SKM-1 treated with dmso at 0.1 percent for 144 hours (cell line): ENCODE measurements around the gene OR52I1.

ENCODE experiments used
- DNase-seq: peaks from one replicate; lab custom pipeline; 2025; ENCODE audit not compliant: unreplicated experiment; lab: John Stamatoyannopoulos, UW

Gene OR52I1

DNA sequence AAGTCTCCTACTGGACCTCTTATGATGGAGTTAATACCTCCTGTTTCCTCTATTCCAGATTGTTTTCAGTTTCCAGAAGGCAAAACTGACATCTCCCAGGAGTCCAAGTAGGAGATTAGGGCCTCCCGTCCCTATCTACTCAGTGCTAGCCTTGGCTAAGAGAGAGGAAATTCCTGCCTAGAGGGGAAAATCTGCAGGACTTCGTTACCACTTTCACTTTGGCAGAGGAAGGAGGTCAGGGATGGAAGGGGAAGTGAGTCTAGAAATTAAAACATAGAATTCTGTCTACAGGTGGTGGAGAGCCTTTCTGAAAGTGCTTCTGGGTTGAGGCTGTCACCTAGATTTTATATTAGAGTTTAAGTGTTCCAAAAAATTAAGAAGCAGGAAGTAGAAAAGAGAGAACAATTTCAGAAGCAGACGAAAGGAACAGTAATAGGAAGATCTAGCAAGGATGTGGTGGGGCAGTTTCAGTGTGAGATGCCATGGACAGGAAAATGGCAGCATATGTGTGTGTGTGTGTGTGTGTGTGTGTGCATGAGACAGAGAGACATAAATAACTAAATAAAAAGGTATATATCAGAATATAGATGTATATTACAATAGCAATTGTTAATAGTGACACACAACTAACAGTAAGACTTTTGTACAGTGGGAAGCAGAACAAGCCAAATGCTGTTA is 16.6 kb downstream of the OR52I1 start:
- no peak for DNase-seq

DNA sequence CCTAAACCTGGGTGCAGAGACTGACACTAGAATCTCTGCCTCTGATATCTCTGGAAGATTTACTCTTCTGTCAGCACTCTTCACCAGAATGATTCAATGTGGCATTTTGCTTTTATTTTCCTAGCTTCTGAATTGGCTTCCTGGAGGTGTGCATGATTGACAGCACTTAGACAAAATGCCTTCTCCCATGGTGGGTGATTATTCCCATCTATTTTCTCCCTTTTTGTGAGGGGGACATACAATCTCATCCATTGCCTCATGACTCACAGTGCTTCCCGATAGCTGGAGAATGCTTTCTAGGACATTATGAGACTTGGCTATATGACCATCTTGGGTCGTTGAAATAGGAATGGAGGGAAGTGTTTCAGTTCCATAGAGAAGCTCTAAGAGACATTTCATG is 18.1 kb downstream of the OR52I1 start:
- DNase-seq = no peak

DNA sequence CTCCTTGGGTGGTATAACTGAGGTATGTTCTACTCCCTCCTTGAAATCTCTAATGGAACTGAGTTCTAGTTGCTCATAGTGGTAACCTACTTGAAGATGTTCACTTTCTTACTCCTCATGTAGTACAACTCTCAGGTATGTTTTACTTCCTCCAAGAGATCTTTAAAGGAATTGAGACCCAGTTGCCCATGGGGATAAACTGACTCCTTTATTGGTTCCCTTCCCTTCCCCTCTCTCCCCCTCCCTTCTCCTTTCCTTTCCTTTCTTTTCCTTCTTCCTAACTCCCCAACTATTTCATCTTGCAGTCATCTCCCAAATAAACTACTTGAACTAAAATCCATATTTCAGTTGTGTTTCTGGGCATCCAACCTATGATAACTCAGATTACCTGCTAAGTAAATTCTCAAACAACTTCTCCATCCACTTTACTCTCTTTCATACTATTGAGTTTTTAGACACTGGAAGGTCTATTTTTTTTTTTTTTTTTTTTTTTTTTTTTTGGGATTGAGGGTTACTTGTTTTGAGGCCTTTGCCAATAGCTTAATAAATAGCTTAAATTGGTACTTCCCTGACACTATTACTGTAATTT is 22.1 kb downstream of the OR52I1 start:
- no peak for DNase-seq

DNA sequence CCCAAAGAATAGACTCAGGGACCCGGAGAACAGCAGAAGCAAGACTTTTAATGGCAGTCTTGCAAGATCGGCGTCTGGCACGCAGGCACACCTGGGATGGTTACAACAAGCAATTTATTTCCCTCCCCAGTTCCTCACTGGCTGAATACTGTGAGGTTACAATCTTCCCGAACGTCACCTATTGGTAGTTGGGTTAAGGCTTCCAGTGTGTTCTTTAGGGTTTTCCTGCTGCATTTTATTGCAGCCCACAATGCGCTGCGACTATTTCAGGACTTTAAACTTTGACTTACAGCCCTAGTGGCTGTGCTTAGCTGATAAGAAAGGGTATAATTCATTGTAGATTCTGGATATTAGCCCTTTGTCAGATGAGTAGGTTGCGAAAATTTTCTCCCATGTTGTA is 25.7 kb downstream of the OR52I1 start:
- DNase-seq = no peak

DNA sequence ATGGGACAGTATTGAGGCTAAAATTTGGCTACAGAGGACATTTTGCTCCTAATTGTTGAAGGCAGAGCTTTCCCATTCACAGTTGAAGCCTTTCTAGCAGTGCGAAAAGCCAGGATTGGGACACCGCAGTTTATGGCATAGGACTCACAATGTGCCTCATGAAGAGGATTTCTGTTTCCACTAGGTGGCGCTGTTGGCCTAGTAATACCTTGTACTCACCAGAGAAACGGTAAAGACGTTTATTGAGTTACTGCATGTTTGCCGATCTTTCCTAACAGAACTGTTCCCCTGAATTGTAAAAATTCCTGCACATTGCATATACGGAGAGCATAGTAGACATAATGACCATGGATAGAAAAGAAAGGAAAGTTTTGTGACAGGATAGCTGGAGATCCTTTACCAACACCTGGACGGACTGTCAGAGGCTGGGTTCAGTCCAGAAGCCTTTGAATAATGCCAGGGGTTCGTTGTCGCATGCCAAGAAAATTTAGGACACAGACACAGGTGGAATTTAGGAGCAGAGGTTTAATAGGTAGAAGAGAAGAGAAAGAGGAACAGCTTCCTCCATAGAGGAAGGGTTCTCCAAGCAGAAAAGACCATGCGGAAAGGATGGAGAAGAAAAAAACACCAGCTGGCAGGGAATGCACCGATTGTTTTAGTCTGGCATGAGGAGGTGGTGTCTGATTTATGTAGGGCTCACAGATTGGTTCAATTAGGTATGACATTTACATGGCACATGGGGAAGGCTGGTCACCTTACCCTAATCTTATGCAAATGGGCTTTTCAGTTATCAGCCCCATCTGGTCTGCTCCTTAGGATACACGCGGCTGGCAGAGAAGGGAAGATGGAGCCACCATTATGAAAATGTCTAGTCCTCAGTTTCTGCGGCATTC is 32.6 kb downstream of the OR52I1 start:
- DNase-seq = peak; percentile 55

DNA sequence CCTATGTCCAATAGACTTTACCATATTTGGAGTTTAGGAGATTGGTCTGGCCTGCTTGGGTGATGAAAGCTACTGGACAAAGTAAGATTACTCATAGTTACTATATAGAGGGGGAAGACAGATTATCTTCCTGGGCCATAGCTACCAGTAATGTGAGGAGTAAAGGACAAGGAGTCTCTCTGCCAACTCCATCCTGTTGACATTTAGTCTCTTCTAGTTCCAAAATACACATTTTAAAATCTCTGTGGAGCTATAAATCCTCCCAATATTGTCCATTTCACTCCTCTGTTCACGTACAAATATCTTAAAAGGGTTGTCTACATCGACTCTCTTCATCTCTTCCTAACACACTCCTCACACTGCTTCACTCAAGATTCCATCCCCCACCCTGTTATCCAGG is 42.3 kb downstream of the OR52I1 start:
- DNase-seq = no peak

DNA sequence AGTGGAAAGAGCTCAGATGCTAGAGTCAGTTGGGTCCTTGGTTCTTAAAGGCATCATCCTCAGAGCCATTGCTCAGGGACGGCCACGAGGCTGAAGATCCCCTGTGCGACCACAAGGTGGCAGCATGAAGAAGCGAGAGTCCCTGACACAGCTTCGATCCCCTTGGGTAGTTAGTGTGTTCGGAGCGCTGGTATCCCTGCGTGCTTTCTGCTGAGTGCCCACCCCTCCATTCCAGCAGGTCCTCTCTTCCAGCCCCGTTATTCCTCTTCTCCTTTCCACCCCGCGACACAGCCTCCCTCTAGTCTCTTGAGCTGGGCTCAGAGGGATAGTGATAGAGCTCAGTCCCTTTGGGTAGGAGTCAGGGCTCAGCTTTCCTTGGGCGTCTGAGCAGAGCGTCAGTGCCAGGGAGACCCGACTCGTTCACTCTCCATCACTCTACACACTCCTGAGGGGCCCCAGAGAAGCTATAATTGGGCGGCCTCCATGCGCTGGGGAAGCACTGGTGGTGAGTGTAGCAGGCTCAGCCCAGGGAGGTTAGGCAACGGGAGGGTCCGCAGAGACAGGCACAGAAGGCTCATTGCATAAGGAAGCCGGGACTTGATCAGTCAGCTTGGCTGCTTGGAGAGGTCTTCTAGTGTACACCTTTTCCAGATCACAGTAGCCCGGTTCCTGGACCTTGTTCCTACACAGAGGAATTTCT is 43.3 kb downstream of the OR52I1 start, which contains the start of gene OR51D1:
TSS of gene OR51D1 (plus strand) at position 516 of the 700 bp plus-strand sequence. CDS start 2,314 bp downstream, outside the sequence.
- peak; percentile 41 for DNase-seq

DNA sequence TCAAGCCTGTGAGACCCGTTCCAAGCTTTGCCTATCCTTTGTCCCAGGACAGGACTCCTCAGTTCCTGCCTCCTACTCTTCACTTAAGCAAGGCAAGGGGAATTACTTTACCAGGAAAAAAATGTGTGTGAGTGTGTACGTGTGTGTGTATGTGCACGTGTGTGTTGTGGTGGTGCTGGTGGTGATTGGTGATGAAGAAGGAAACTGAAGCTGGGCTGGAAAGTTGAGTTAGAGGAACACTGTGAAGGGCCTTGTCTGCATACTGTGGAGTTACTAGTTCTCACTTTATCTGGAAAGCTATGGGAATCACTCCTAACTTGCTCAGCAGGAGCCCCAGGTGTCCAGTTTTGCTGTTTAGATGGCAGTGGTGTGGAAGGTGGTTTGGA is 43.8 kb downstream of the OR52I1 start:
- DNase-seq = no peak

DNA sequence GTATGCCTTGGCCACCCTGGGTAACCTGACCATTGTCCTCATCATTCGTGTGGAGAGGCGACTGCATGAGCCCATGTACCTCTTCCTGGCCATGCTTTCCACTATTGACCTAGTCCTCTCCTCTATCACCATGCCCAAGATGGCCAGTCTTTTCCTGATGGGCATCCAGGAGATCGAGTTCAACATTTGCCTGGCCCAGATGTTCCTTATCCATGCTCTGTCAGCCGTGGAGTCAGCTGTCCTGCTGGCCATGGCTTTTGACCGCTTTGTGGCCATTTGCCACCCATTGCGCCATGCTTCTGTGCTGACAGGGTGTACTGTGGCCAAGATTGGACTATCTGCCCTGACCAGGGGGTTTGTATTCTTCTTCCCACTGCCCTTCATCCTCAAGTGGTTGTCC is 46.1 kb downstream of the OR52I1 start:
- no peak for DNase-seq

DNA sequence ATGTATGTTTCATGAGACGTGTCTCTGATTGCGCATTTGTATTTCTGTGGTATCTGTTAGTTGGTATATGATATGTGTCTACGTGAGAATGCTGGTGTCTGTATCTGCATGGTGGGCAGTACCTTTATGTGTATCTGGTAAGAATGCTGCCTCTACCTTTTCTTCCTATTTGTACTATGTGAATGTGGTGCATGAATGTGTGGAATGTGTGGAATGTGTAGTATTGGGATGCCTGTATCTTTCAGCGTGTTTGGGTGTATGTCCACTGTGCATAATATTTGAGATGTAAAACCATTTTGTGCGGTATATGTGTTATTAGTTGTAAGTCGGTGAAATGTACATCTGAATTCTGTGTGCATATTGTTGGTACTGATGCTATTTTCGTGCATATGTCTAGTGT is 47.7 kb downstream of the OR52I1 start:
- DNase-seq = no peak

DNA sequence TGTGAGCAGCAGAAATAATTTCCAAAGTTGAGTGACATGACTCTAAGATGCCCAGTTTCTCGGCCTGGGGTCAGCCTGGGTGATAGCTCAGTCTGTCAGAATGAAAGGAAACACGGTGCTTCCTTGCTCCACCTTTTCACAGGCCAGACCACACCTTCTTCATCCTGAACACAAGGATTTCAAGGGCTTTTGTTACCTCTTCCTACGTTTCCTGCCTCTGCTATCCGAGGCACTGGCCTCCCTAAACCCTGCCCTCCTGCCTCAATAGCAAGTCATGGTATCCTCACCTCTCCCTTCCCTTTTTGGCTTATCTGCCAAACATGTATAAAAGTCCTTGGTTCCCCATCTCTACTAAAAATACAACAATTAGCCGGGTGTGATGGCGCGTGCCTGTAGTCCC is 48.2 kb downstream of the OR52I1 start:
- no peak for DNase-seq

DNA sequence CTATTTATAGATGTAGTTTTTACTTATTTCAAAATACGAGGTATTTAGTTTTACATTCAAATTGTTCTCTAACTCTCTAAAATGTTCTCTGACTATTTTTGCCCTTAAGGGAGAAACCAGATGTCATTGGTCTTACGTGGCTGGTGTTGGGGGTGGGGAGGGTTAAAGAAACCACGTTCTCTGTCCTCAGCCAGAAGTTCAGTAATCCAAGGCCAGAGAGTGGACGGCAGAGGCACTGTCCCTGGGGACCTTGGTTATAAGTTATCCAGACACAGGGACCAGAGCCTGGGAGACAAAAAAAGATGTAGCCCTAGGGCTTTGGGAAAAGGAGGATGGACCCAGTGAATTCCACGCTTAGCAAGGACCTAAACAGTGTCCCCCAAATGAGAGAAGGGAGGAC is 49.2 kb downstream of the OR52I1 start:
- no peak for DNase-seq

DNA sequence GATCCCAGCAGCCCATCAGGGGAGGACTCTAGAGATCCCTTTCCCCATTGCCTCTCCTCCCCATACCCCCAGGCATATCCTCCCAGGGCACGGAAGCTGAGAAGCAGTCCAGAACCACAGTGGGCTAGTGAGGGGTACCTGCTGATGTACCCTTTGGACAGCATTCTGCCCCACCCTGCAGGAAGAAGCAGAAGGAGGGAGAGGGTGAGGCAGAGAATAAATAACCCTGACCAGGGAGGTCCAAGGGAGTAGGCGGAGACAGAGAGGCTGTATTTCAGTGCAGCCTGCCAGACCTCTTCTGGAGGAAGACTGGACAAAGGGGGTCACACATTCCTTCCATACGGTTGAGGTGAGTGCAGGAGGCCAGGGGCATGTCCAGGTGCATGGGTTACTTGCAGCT is 49.8 kb downstream of the OR52I1 start, which contains the start of gene OR51E1:
TSS of gene OR51E1 (plus strand) at position 301 of the 400 bp plus-strand sequence. CDS start 8,545 bp downstream, outside the sequence.
- no peak for DNase-seq

DNA sequence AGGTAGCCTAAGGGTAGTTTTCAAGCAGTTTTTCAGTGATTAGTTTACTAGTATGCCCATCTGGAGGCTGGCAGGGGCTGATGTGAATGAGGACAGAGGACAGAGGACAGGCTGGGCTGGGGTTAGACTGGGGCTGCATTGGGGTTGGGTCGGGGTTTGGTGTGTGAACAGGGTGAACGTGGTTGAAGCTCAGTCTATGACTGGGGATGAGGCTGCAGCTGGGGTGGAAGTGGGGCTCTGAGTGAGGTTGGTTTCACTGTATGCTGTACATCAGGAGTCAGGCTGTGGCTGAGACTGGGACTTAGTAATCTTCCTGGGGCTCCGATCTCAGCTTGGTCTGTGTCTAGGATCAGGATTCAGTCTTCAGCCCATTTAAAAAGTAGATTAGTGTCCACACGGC is 50.4 kb downstream of the OR52I1 start:
- DNase-seq = no peak
